GM23338 (cell line): ENCODE measurements around the gene PDCD10. TPM values are rescaled to one million over a fixed set of nuclear protein-coding genes. Genes with fewer than 3 reads are reported as not detected.

Experiments
- ATAC-seq: fragments of 200-7000 bp; cut with Tn5 transposase; 3 replicates; pipeline ENCODE4 v1.9.1; 2020
- DNase-seq: peaks from one replicate; pipeline ENCODE4 v3.0.0-alpha.2; 2015; ENCODE audit warnings: low spot score
- H2AFZ ChIP-seq: fragments of 200-600 bp; sonication (generic); 2 replicates; pipeline ENCODE4 v1.8.0; 2016; ENCODE audit warnings: antibody characterized with exemption, mild to moderate bottlenecking, moderate library complexity
- H3F3A ChIP-seq: fragments of 200-600 bp; sonication (generic); replicated peaks from 2 replicates; pipeline ENCODE4 v1.8.0; 2017; ENCODE audit warnings: antibody characterized with exemption, mixed run types, low read depth
- H3K27ac ChIP-seq: fragments of 200-600 bp; sonication (generic); 2 replicates; pipeline ENCODE4 v1.6.1; 2016; ENCODE audit warnings: low read depth
- H3K27me3 ChIP-seq: fragments of 200-600 bp; sonication (generic); 2 replicates; pipeline ENCODE4 v1.8.0; 2016; ENCODE audit warnings: mild to moderate bottlenecking, mixed run types, moderate library complexity; ENCODE audit not compliant: insufficient read depth
- H3K36me3 ChIP-seq: fragments of 200-600 bp; sonication (generic); 2 replicates; pipeline ENCODE4 v1.8.0; 2016; ENCODE audit warnings: mild to moderate bottlenecking; ENCODE audit not compliant: insufficient read depth
- H3K4me1 ChIP-seq: fragments of 200-600 bp; sonication (generic); 2 replicates; pipeline ENCODE4 v1.8.0; 2016; ENCODE audit warnings: mild to moderate bottlenecking, moderate library complexity; ENCODE audit not compliant: insufficient read depth
- H3K4me2 ChIP-seq: fragments of 200-600 bp; sonication (generic); 2 replicates; pipeline ENCODE4 v1.7.1; 2017; ENCODE audit warnings: mixed run types
- H3K4me3 ChIP-seq: fragments of 200-600 bp; sonication (generic); 2 replicates; pipeline ENCODE4 v1.6.1; 2016; ENCODE audit warnings: mixed run types
- H3K79me2 ChIP-seq: fragments of 200-600 bp; sonication (generic); replicated peaks from 2 replicates; pipeline ENCODE4 v1.8.0; 2017; ENCODE audit warnings: mild to moderate bottlenecking; ENCODE audit not compliant: insufficient read depth
- H3K9me2 ChIP-seq: fragments of 200-600 bp; sonication (generic); 2 replicates; pipeline ENCODE4 v1.8.0; 2017; ENCODE audit not compliant: insufficient read depth
- H4K20me1 ChIP-seq: fragments of 200-600 bp; sonication (generic); replicated peaks from 2 replicates; pipeline ENCODE4 v1.8.0; 2017; ENCODE audit warnings: mild to moderate bottlenecking; ENCODE audit not compliant: insufficient read depth
- H3K27ac Mint-ChIP-seq: 2 replicates; pipeline ENCODE4 v1.8.0; 2020; ENCODE audit warnings: inconsistent platforms, mild to moderate bottlenecking, moderate library complexity, mixed read lengths
- H3K27me3 Mint-ChIP-seq: 3 replicates; pipeline ENCODE4 v1.8.0; 2022; ENCODE audit warnings: low read depth, mild to moderate bottlenecking, moderate library complexity, mixed read lengths, inconsistent platforms; ENCODE audit not compliant: insufficient read depth, poor library complexity
- H3K36me3 Mint-ChIP-seq: 3 replicates; pipeline ENCODE4 v1.8.0; 2021; ENCODE audit warnings: low read depth, mild to moderate bottlenecking, inconsistent platforms, moderate library complexity, mixed read lengths
- H3K4me1 Mint-ChIP-seq: 3 replicates; pipeline ENCODE4 v1.8.0; 2020; ENCODE audit warnings: mild to moderate bottlenecking, inconsistent platforms, mixed read lengths
- H3K4me3 Mint-ChIP-seq: 3 replicates; pipeline ENCODE4 v1.8.0; 2021; ENCODE audit warnings: moderate library complexity, mild to moderate bottlenecking, inconsistent platforms, mixed read lengths
- H3K9me3 Mint-ChIP-seq: 3 replicates; pipeline ENCODE4 v1.8.0; 2020; ENCODE audit warnings: moderate library complexity, mild to moderate bottlenecking, inconsistent platforms, mixed read lengths
- CREB1 ChIP-seq: fragments of 250-450 bp; sonication (Bioruptor Pico); IDR thresholded peaks from 2 replicates; pipeline ENCODE4 v1.5.0; 2020; ENCODE audit warnings: low read depth, mild to moderate bottlenecking, moderate library complexity
- EZH2phosphoT487 ChIP-seq: fragments of 200-600 bp; sonication (generic); IDR thresholded peaks from one replicate; pipeline ENCODE4 v1.8.1; 2018; ENCODE audit warnings: antibody characterized with exemption; ENCODE audit not compliant: unreplicated experiment
- NANOG ChIP-seq: IDR thresholded peaks from 2 replicates; pipeline ENCODE4 v1.6.1; 2016; ENCODE audit warnings: antibody characterized with exemption, borderline replicate concordance
- STAT1 ChIP-seq: IDR thresholded peaks from one replicate; pipeline ENCODE4 v1.6.1; 2016; ENCODE audit warnings: antibody characterized with exemption; ENCODE audit not compliant: unreplicated experiment
- polyA plus RNA-seq: library from polyadenylated mRNA; unstranded; fragments of >200 nt; fragmentation: Nextera tagmentation; extraction: Ambion mirVana; gene quantifications from 2 replicates; pipeline ENCODE4 v1.2.1, GENCODE V29; 2016
- total RNA-seq: library from RNA; depleted of rRNA; stranded (reverse); fragments of >200 nt; shearing (Covaris generic); gene quantifications from 2 replicates; pipeline ENCODE4 v1.2.3, GENCODE V29; 2014
- TF ChIP-seq, protein P1 (sequence below), 2 experiments: fragments of 200-600 bp in 1 of 2; sonication (generic) in 1 of 2; conservative IDR thresholded peaks; 2 replicates each; pipeline versions ENCODE4 v1.5.1 to v1.6.1; 2016 to 2017; ENCODE audit warnings: antibody characterized with exemption in 2 of 2, low read depth in 2 of 2, mild to moderate bottlenecking in 2 of 2, moderate library complexity in 1 of 2
- TF ChIP-seq, protein P2 (sequence below): fragments of 250-450 bp; sonication (Bioruptor Pico); IDR thresholded peaks from 2 replicates; pipeline ENCODE4 v1.5.0; 2020; ENCODE audit warnings: mild to moderate bottlenecking, moderate library complexity

Gene PDCD10
- total and polyA plus RNA-seq, 2 experiments from 2014 or later, result 95.2 to 125 TPM

DNA sequence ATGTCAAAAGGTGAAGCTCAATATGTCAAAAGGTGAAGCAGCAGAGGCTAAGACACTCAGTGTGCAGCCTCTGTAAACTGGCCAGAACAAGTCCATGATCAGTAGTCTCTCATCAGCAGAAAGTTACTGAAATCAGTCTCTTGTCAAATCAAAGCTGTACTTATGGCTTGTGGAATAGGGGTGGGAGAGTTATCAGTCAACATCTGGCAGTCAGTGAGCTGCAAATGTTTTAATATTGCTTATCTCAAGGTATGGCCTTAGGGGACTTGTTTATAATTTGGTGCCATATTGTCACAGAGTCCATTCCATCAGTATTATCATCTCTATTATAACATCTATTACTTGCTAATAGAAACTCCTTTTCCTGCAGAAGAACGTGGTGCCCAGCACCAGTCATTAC is 66.0 kb downstream of the PDCD10 start:
- Histone ChIP-seq H3K9me2 (0 out of 2 replicates have a peak, but pooled peaks cover 11% of the 10 kb centered on the region), H3K4me2 (no peak overlapping the region), H3K79me2 (no peaks in the 10 kb centered on the region), H3K27me3 (no peaks in the 10 kb centered on the region), H3K27ac (no peak overlapping the region), H3K4me3 (no peak overlapping the region), H3K36me3 (no peaks in the 10 kb centered on the region), H2AFZ (no peak overlapping the region), H4K20me1 (0 out of 2 replicates have a peak, but pooled peaks cover 3% of the 10 kb centered on the region), H3K4me1 (no peaks in the 10 kb centered on the region; the same call in 1 of the 2 replicates), H3F3A (no peaks in the 10 kb centered on the region)
- Mint-ChIP-seq H3K27me3 (no peaks in the 10 kb centered on the region), H3K4me1 (peaks cover 14% of the 10 kb centered on the region), H3K36me3 (peaks cover 20% of the 10 kb centered on the region; the same call in 2 of the 3 replicates), H3K27ac (no peak overlapping the region), H3K4me3 (no peak overlapping the region), H3K9me3 (no peaks in the 10 kb centered on the region)
- ATAC-seq (no peak), DNase-seq (no peak)
- TF ChIP-seq STAT1, result no peak
- no peak for TF ChIP-seq NANOG
- no peak for TF ChIP-seq CREB1 (CRISPR knock-in tag)
- TF ChIP-seq, protein P1, sequence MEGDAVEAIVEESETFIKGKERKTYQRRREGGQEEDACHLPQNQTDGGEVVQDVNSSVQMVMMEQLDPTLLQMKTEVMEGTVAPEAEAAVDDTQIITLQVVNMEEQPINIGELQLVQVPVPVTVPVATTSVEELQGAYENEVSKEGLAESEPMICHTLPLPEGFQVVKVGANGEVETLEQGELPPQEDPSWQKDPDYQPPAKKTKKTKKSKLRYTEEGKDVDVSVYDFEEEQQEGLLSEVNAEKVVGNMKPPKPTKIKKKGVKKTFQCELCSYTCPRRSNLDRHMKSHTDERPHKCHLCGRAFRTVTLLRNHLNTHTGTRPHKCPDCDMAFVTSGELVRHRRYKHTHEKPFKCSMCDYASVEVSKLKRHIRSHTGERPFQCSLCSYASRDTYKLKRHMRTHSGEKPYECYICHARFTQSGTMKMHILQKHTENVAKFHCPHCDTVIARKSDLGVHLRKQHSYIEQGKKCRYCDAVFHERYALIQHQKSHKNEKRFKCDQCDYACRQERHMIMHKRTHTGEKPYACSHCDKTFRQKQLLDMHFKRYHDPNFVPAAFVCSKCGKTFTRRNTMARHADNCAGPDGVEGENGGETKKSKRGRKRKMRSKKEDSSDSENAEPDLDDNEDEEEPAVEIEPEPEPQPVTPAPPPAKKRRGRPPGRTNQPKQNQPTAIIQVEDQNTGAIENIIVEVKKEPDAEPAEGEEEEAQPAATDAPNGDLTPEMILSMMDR (conservative IDR thresholded peaks at IDR 0.05; ENCODE audit: low read depth in 2 of 2), result no peak
- TF ChIP-seq, protein P2, sequence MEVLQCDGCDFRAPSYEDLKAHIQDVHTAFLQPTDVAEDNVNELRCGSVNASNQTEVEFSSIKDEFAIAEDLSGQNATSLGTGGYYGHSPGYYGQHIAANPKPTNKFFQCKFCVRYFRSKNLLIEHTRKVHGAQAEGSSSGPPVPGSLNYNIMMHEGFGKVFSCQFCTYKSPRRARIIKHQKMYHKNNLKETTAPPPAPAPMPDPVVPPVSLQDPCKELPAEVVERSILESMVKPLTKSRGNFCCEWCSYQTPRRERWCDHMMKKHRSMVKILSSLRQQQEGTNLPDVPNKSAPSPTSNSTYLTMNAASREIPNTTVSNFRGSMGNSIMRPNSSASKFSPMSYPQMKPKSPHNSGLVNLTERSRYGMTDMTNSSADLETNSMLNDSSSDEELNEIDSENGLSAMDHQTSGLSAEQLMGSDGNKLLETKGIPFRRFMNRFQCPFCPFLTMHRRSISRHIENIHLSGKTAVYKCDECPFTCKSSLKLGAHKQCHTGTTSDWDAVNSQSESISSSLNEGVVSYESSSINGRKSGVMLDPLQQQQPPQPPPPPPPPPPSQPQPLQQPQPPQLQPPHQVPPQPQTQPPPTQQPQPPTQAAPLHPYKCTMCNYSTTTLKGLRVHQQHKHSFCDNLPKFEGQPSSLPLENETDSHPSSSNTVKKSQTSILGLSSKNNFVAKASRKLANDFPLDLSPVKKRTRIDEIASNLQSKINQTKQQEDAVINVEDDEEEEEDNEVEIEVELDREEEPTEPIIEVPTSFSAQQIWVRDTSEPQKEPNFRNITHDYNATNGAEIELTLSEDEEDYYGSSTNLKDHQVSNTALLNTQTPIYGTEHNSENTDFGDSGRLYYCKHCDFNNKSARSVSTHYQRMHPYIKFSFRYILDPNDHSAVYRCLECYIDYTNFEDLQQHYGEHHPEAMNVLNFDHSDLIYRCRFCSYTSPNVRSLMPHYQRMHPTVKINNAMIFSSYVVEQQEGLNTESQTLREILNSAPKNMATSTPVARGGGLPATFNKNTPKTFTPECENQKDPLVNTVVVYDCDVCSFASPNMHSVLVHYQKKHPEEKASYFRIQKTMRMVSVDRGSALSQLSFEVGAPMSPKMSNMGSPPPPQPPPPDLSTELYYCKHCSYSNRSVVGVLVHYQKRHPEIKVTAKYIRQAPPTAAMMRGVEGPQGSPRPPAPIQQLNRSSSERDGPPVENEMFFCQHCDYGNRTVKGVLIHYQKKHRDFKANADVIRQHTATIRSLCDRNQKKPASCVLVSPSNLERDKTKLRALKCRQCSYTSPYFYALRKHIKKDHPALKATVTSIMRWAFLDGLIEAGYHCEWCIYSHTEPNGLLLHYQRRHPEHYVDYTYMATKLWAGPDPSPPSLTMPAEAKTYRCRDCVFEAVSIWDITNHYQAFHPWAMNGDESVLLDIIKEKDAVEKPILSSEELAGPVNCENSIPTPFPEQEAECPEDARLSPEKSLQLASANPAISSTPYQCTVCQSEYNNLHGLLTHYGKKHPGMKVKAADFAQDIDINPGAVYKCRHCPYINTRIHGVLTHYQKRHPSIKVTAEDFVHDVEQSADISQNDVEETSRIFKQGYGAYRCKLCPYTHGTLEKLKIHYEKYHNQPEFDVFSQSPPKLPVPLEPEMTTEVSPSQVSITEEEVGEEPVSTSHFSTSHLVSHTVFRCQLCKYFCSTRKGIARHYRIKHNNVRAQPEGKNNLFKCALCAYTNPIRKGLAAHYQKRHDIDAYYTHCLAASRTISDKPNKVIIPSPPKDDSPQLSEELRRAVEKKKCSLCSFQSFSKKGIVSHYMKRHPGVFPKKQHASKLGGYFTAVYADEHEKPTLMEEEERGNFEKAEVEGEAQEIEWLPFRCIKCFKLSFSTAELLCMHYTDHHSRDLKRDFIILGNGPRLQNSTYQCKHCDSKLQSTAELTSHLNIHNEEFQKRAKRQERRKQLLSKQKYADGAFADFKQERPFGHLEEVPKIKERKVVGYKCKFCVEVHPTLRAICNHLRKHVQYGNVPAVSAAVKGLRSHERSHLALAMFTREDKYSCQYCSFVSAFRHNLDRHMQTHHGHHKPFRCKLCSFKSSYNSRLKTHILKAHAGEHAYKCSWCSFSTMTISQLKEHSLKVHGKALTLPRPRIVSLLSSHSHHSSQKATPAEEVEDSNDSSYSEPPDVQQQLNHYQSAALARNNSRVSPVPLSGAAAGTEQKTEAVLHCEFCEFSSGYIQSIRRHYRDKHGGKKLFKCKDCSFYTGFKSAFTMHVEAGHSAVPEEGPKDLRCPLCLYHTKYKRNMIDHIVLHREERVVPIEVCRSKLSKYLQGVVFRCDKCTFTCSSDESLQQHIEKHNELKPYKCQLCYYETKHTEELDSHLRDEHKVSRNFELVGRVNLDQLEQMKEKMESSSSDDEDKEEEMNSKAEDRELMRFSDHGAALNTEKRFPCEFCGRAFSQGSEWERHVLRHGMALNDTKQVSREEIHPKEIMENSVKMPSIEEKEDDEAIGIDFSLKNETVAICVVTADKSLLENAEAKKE (CRISPR knock-in tag), result no peak
- TF ChIP-seq EZH2phosphoT487, result no peak
